Panc1 (cell line): ENCODE results near the gene USP12. TPM values are rescaled to one million over a fixed set of nuclear protein-coding genes. Genes with fewer than 3 reads are reported as not detected.

ENCODE experiments used
- ATAC-seq: fragments of 200-7000 bp; cut with Tn5 transposase; 2 replicates; pipeline ENCODE4 v1.9.1; 2020; ENCODE audit warnings: mild to moderate bottlenecking, moderate library complexity
- BruUV-seq: library from RNA; stranded (reverse); fragments of 400-500 nt; replicated peaks from 2 replicates; lab custom pipeline; 2021; lab: Mats Ljungman, UMichigan
- CTCF ChIA-PET: fragments of 300-600 bp; sonication (Branson Sonifier 250); formaldehyde crosslinking; loops from one replicate; lab custom pipeline; 2022; ENCODE audit warnings: antibody characterized with exemption; lab: Charles Lee
- POLR2A ChIA-PET: fragments of 300-600 bp; sonication (Branson Sonifier 250); formaldehyde crosslinking; loops from one replicate; lab custom pipeline; 2022; ENCODE audit warnings: antibody characterized with exemption; lab: Charles Lee
- DNase-seq: peaks from one replicate; pipeline ENCODE4 v3.0.0-alpha.2; 2010; ENCODE audit warnings: low read depth, low spot score
- H3K27ac ChIP-seq: 2 replicates; pipeline ENCODE4 v1.5.1; 2011; ENCODE audit warnings: mild to moderate bottlenecking, low read length, inconsistent platforms
- H3K27me3 ChIP-seq: fragments of 200-500 bp; sonication (Bioruptor generic); 2 replicates; pipeline ENCODE4 v1.6.0; 2014; ENCODE audit warnings: low read length, inconsistent platforms; ENCODE audit not compliant: control insufficient read depth, insufficient read depth
- H3K36me3 ChIP-seq: fragments of 200-500 bp; sonication (Bioruptor generic); 2 replicates; pipeline ENCODE4 v1.5.1; 2014; ENCODE audit warnings: inconsistent platforms, mild to moderate bottlenecking, low read length, moderate library complexity; ENCODE audit not compliant: control insufficient read depth, insufficient read depth
- H3K4me1 ChIP-seq: 2 replicates; pipeline ENCODE4 v1.5.1; 2011; ENCODE audit warnings: inconsistent platforms, mild to moderate bottlenecking, low read length, moderate library complexity; ENCODE audit not compliant: control insufficient read depth, insufficient read depth
- H3K4me3 ChIP-seq, 2 experiments: 2 replicates each; pipeline ENCODE4 v1.5.1; 2011 to 2012; ENCODE audit warnings: low read depth in 2 of 2, low read length in 2 of 2, mild to moderate bottlenecking in 2 of 2, inconsistent platforms in 1 of 2, moderate library complexity in 1 of 2
- H3K9me3 ChIP-seq: fragments of 200-500 bp; sonication (Bioruptor generic); 2 replicates; pipeline ENCODE4 v1.5.1; 2014; ENCODE audit warnings: low read depth, mild to moderate bottlenecking, inconsistent platforms, low read length, moderate library complexity; ENCODE audit not compliant: control insufficient read depth, insufficient read depth
- POLR2AphosphoS5 ChIP-seq: IDR thresholded peaks from 2 replicates; pipeline ENCODE4 v1.6.1; 2012; ENCODE audit warnings: mild to moderate bottlenecking, low read depth, low read length, moderate library complexity
- SIN3A ChIP-seq: IDR thresholded peaks from 2 replicates; pipeline ENCODE4 v1.6.1; 2012; ENCODE audit warnings: low read depth, mild to moderate bottlenecking, low read length, moderate library complexity, borderline replicate concordance; ENCODE audit not compliant: insufficient read depth
- TCF7L2 ChIP-seq: IDR thresholded peaks from 2 replicates; pipeline ENCODE4 v1.6.1; 2011; ENCODE audit warnings: mild to moderate bottlenecking, low read depth, low read length, inconsistent platforms
- in situ Hi-C: cut with HindIII; loops from 2 replicates; pipeline ENCODE4 v1.10.0; 2016; ENCODE audit warnings: low sequenced_read_pairs, low pct_unique_long_range_greater_than_20kb
- intact Hi-C: fragments of 100-400 bp; cut with micrococcal nuclease; formaldehyde crosslinking; loops from one replicate; pipeline ENCODE4 v1.10.0; 2022; ENCODE audit not compliant: unreplicated experiment
- total RNA-seq: library from RNA; stranded (reverse); gene quantifications from one replicate; pipeline ENCODE4 v1.2.1, GENCODE V29; 2021; ENCODE audit not compliant: unreplicated experiment
- TF ChIP-seq, protein P1 (sequence below), 2 experiments: IDR thresholded peaks; 2 replicates each; pipeline ENCODE4 v1.6.1; 2011 to 2012; ENCODE audit warnings: low read depth in 2 of 2, control low read depth in 1 of 2, low read length in 1 of 2, mild to moderate bottlenecking in 1 of 2, moderate library complexity in 1 of 2; ENCODE audit not compliant: insufficient read depth in 1 of 2
- TF ChIP-seq, protein P2 (sequence below): fragments of 450-650 bp; IDR thresholded peaks from 2 replicates; pipeline ENCODE4 v1.5.1; 2017; ENCODE audit warnings: mild to moderate bottlenecking

USP12 gene
- total RNA-seq, 1 experiment from 2014 or later, result 82.0 TPM

DNA sequence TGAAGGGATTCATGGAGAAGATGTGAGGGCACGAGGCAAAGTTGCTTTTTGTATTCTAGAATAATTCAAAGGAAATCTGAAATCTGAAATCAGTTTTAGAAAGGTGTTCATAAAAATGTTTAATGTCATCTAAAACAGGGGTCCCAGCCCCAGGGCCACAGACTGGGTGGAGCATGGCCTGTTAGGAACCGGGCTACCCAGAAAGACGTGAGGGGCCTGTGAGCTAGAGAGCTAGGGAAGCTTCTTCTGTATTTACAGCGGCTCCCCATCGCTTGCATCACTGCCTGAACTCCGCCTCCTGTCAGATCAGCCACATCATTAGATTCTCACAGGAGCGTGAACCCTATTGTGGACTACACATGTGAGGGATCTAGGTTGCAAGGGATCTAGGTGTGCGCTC lies 151.2 kb downstream of the USP12 start:
- no peak for ATAC-seq
- no peak for DNase-seq
- Histone ChIP-seq H3K27me3 (no peaks in the 10 kb centered on the region), H3K27ac (peak overlapping the region; percentile 98), H3K4me3 (no peak overlapping the region), H3K4me1 (peaks cover 36% of the 10 kb centered on the region), H3K36me3 (no peaks in the 10 kb centered on the region), H3K9me3 (no peaks in the 10 kb centered on the region)
- intact Hi-C loops (no loop called here), in situ Hi-C loops (no loop called here)
- CTCF ChIA-PET, result interaction anchor here (1.0 kb wide), 1 partner anchor 35 kb away, joined by 3 read pairs; no protein-coding TSS in a partner anchor
- POLR2A ChIA-PET, result no interaction called here
- no TSS peak for BruUV-seq
- TF ChIP-seq POLR2AphosphoS5, result no peak
- TF ChIP-seq SIN3A, result no peak
- TF ChIP-seq, protein P1, sequence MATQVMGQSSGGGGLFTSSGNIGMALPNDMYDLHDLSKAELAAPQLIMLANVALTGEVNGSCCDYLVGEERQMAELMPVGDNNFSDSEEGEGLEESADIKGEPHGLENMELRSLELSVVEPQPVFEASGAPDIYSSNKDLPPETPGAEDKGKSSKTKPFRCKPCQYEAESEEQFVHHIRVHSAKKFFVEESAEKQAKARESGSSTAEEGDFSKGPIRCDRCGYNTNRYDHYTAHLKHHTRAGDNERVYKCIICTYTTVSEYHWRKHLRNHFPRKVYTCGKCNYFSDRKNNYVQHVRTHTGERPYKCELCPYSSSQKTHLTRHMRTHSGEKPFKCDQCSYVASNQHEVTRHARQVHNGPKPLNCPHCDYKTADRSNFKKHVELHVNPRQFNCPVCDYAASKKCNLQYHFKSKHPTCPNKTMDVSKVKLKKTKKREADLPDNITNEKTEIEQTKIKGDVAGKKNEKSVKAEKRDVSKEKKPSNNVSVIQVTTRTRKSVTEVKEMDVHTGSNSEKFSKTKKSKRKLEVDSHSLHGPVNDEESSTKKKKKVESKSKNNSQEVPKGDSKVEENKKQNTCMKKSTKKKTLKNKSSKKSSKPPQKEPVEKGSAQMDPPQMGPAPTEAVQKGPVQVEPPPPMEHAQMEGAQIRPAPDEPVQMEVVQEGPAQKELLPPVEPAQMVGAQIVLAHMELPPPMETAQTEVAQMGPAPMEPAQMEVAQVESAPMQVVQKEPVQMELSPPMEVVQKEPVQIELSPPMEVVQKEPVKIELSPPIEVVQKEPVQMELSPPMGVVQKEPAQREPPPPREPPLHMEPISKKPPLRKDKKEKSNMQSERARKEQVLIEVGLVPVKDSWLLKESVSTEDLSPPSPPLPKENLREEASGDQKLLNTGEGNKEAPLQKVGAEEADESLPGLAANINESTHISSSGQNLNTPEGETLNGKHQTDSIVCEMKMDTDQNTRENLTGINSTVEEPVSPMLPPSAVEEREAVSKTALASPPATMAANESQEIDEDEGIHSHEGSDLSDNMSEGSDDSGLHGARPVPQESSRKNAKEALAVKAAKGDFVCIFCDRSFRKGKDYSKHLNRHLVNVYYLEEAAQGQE (IDR thresholded peaks at IDR 0.05; ENCODE audit: insufficient read depth in 1 of 2, low read depth in 2 of 2, low read length in 1 of 2), result no peak
- TF ChIP-seq, protein P2, sequence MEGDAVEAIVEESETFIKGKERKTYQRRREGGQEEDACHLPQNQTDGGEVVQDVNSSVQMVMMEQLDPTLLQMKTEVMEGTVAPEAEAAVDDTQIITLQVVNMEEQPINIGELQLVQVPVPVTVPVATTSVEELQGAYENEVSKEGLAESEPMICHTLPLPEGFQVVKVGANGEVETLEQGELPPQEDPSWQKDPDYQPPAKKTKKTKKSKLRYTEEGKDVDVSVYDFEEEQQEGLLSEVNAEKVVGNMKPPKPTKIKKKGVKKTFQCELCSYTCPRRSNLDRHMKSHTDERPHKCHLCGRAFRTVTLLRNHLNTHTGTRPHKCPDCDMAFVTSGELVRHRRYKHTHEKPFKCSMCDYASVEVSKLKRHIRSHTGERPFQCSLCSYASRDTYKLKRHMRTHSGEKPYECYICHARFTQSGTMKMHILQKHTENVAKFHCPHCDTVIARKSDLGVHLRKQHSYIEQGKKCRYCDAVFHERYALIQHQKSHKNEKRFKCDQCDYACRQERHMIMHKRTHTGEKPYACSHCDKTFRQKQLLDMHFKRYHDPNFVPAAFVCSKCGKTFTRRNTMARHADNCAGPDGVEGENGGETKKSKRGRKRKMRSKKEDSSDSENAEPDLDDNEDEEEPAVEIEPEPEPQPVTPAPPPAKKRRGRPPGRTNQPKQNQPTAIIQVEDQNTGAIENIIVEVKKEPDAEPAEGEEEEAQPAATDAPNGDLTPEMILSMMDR, result no peak
- no peak for TF ChIP-seq TCF7L2

DNA sequence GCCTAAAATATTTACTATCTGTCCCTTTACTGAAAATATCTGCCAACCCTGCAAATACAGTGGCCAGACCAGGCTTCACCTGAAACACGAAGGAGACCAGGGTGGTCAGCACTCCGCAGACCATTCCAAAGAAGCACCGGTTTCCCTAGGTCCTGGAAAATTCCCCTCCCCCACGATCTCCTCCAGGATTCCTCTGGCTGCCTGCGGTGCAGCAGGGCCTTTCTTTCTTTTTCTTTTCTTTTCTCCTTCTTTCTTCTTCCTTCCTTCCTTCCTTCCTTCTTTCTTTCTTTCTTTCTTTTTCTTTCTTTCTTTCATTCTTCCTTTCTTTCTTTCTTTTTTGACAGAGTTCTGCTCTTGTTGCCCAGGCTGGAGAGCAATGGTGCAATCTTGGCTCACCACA lies 152.7 kb downstream of the USP12 start:
- Histone ChIP-seq H3K4me1 (peaks cover 28% of the 10 kb centered on the region), H3K27me3 (no peaks in the 10 kb centered on the region), H3K9me3 (no peaks in the 10 kb centered on the region), H3K27ac (peak overlapping the region; percentile 87), H3K36me3 (no peaks in the 10 kb centered on the region), H3K4me3 (no peak overlapping the region)
- no TSS peak for BruUV-seq
- POLR2A ChIA-PET, result no interaction called here
- TF ChIP-seq, protein P1 (IDR thresholded peaks at IDR 0.05; ENCODE audit: insufficient read depth in 1 of 2, low read depth in 2 of 2, low read length in 1 of 2), result no peak
- TF ChIP-seq, protein P2, result no peak
- TF ChIP-seq SIN3A (no peak), POLR2AphosphoS5 (no peak), TCF7L2 (no peak)
- intact Hi-C loops, result no loop called here
- no peak for DNase-seq
- CTCF ChIA-PET, result no interaction called here
- no peak for ATAC-seq
- in situ Hi-C loops, result no loop called here
